ENCODE measurements around the gene SLC3A2.
"Not testable (repeated sequence)": the region's sequence is repeated elsewhere in the genome, so short reads cannot be mapped to it uniquely, and the experiment has no call there.

Gene SLC3A2

GRCh38 chr11:62839050-62839945 lies 41.4 kb upstream of the SLC3A2 start, which contains the start of gene WDR74:
WDR74 (minus strand) TSS chr11:62839590; CDS start chr11:62839570, 20 bp downstream.
- Histone ChIP-seq H3K9me3 (ENCODE audit: control extremely low read depth in 1 of 5, control insufficient read depth in 4 of 5, insufficient read depth in 2 of 5, low read depth in 1 of 5, low read length in 4 of 5) (no peaks in the 10 kb centered on the region), H3K27ac (ENCODE audit: insufficient read depth in 1 of 2, low read depth in 1 of 2, low read length in 2 of 2, poor library complexity in 1 of 2, severe bottlenecking in 2 of 2) (peak within 1 kb of the TSS; percentile 79 to 99), H3K4me1 (ENCODE audit: control extremely low read depth in 1 of 4, control insufficient read depth in 4 of 4, insufficient read depth in 4 of 4, low read length in 3 of 4) (peaks cover 8 to 37% (median 25%) of the 10 kb centered on the region in 4 experiments), H3K4me3 (ENCODE audit: control insufficient read depth in 1 of 7, extremely low read depth in 1 of 7, insufficient read depth in 4 of 7, low read depth in 2 of 7, low read length in 6 of 7) (peak within 1 kb of the TSS; percentile 88 to 99 (median 96)), H3K27me3 (replicated peaks in 2 of 5; ENCODE audit: control insufficient read depth in 4 of 5, insufficient read depth in 5 of 5, low read length in 4 of 5) (no peaks in the 10 kb centered on the region), H3K36me3 (ENCODE audit: control insufficient read depth in 4 of 4, insufficient read depth in 4 of 4, low read length in 3 of 4) (peaks cover 12 to 32% (median 25%) of the 10 kb centered on the region in 4 experiments)
- under 1% methylated on average over 59 of the region's 62 CpGs for WGBS (ENCODE audit: insufficient coverage)
- POLR2A ChIA-PET: interaction anchor here (0.6 to 4.9 kb wide), 8 partner anchors 8 to 939 kb away, joined by 3 to 121 read pairs (median 4); partner anchors contain the start of genes SLC3A2, STX5 and TMEM179B
- DNase-seq: peak; percentile 95 to 98 (median 97)
- CTCF ChIA-PET: interaction anchor here (0.6 to 1.6 kb wide), 3 partner anchors 16 to 109 kb away, joined by 3 to 5 read pairs (median 3); no protein-coding TSS in a partner anchor

- H3K36me3 ChIP-seq (ENCODE audit: control insufficient read depth in 4 of 4, insufficient read depth in 4 of 4, low read length in 3 of 4): peaks cover 5 to 17% (median 10%) of the 10 kb centered on the region in 4 experiments
- ChIA-PET CTCF (interaction anchor here (0.7 to 2.1 kb wide), 12 partner anchors 8 to 281 kb away, joined by 3 to 7 read pairs (median 3); partner anchors contain the start of genes POLR2G, STX5, TEX54 and TMEM179B), POLR2A (interaction anchor here (0.6 to 4.9 kb wide), 33 partner anchors 10 to 998 kb away, joined by 3 to 121 read pairs (median 6); partner anchors contain the start of genes C11orf98, CSKMT, HNRNPUL2 and INTS5)
- H3K9me3 ChIP-seq (ENCODE audit: control extremely low read depth in 1 of 5, control insufficient read depth in 4 of 5, insufficient read depth in 2 of 5, low read depth in 1 of 5, low read length in 4 of 5); H3K27me3 ChIP-seq (replicated peaks in 2 of 5; ENCODE audit: control insufficient read depth in 4 of 5, insufficient read depth in 5 of 5, low read length in 4 of 5): not testable (repeated sequence)
- 1% methylated on average over 34 of the region's 41 CpGs for WGBS (ENCODE audit: insufficient coverage)
- peak overlapping the region; percentile 78 to 99 for H3K27ac ChIP-seq (ENCODE audit: insufficient read depth in 1 of 2, low read depth in 1 of 2, low read length in 2 of 2, poor library complexity in 1 of 2, severe bottlenecking in 2 of 2)
- H3K4me1 ChIP-seq (ENCODE audit: control extremely low read depth in 1 of 4, control insufficient read depth in 4 of 4, insufficient read depth in 4 of 4, low read length in 3 of 4): peaks cover 8 to 37% (median 25%) of the 10 kb centered on the region in 4 experiments
- peak overlapping the region; percentile 26 to 99 (median 96) for H3K4me3 ChIP-seq (ENCODE audit: control insufficient read depth in 1 of 7, extremely low read depth in 1 of 7, insufficient read depth in 4 of 7, low read depth in 2 of 7, low read length in 6 of 7)
- peak; percentile 72 to 83 (median 79) for DNase-seq
Observed at GRCh38 chr11:62840721-62841360, 39.9 kb upstream of the SLC3A2 start.

- Histone ChIP-seq H3K4me3 (ENCODE audit: control insufficient read depth in 1 of 7, extremely low read depth in 1 of 7, insufficient read depth in 4 of 7, low read depth in 2 of 7, low read length in 6 of 7) (peak overlapping the region; percentile 44 to 99 (median 64)), H3K4me1 (ENCODE audit: control extremely low read depth in 1 of 4, control insufficient read depth in 4 of 4, insufficient read depth in 4 of 4, low read length in 3 of 4) (peaks cover 8 to 37% (median 25%) of the 10 kb centered on the region in 4 experiments), H3K27ac (ENCODE audit: insufficient read depth in 1 of 2, low read depth in 1 of 2, low read length in 2 of 2, poor library complexity in 1 of 2, severe bottlenecking in 2 of 2) (peak overlapping the region; percentile 98 to 99), H3K36me3 (ENCODE audit: control insufficient read depth in 4 of 4, insufficient read depth in 4 of 4, low read length in 3 of 4) (peaks cover 0 to 9% (median 3%) of the 10 kb centered on the region in 4 experiments), H3K9me3 (ENCODE audit: control extremely low read depth in 1 of 5, control insufficient read depth in 4 of 5, insufficient read depth in 2 of 5, low read depth in 1 of 5, low read length in 4 of 5) (no peaks in the 10 kb centered on the region), H3K27me3 (replicated peaks in 2 of 5; ENCODE audit: control insufficient read depth in 4 of 5, insufficient read depth in 5 of 5, low read length in 4 of 5) (no peaks in the 10 kb centered on the region)
- ChIA-PET CTCF (interaction anchor here (0.7 to 2.1 kb wide), 11 partner anchors 9 to 282 kb away, joined by 3 to 7 read pairs (median 3); partner anchors contain the start of genes POLR2G, STX5 and TEX54), POLR2A (interaction anchor here (0.6 to 4.9 kb wide), 33 partner anchors 11 to 997 kb away, joined by 3 to 121 read pairs (median 6); partner anchors contain the start of genes C11orf98, CSKMT, HNRNPUL2 and INTS5)
- WGBS (ENCODE audit: insufficient coverage): 0% methylated on average over 24 of the region's 33 CpGs
- DNase-seq: peak; percentile 93 to 98 (median 98)
Observed at GRCh38 chr11:62841361-62842170, 39.1 kb upstream of the SLC3A2 start.

DNA sequence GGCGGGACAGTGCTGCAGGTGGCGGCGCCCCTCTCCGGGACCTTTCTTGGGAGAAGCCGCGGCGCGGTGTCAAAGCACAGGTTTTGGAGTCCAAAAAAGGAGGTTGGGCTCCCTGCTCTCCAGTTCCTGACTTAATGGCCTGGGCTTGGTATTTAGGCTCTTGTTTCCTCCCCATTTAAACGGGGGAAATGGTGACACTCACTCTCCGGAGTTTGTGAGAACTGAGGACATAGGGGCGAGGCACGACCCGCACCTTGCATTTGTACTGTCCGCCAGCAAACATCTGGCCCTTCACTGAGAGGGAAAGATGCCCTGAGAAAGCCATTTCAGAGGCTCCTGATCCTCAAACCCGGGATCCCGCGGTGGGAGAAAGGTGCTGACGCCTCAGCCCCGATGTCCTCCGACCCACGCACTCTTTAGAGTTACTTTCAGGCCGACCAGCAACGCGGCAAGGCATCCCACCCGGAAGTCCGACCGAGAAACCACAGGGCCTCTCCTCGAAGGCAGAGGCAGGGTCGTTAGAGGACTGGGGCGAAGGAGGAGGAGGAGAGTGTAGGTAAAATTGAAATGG lies 38.4 kb upstream of the SLC3A2 start:
- Histone ChIP-seq H3K9me3 (ENCODE audit: control extremely low read depth in 1 of 5, control insufficient read depth in 4 of 5, insufficient read depth in 2 of 5, low read depth in 1 of 5, low read length in 4 of 5) (no peaks in the 10 kb centered on the region), H3K27ac (ENCODE audit: insufficient read depth in 1 of 2, low read depth in 1 of 2, low read length in 2 of 2, poor library complexity in 1 of 2, severe bottlenecking in 2 of 2) (peak overlapping the region; percentile 98 to 99), H3K4me3 (ENCODE audit: control insufficient read depth in 1 of 7, extremely low read depth in 1 of 7, insufficient read depth in 4 of 7, low read depth in 2 of 7, low read length in 6 of 7) (peak overlapping the region; percentile 44 to 99 (median 64)), H3K27me3 (replicated peaks in 2 of 5; ENCODE audit: control insufficient read depth in 4 of 5, insufficient read depth in 5 of 5, low read length in 4 of 5) (no peaks in the 10 kb centered on the region), H3K4me1 (ENCODE audit: control extremely low read depth in 1 of 4, control insufficient read depth in 4 of 4, insufficient read depth in 4 of 4, low read length in 3 of 4) (peaks cover 8 to 37% (median 25%) of the 10 kb centered on the region in 4 experiments), H3K36me3 (ENCODE audit: control insufficient read depth in 4 of 4, insufficient read depth in 4 of 4, low read length in 3 of 4) (peaks cover 0 to 5% (median 2%) of the 10 kb centered on the region in 4 experiments)
- ChIA-PET CTCF (interaction anchor here (0.8 to 1.3 kb wide), 4 partner anchors 9 to 94 kb away, joined by 3 to 5 read pairs (median 3); no protein-coding TSS in a partner anchor), POLR2A (interaction anchor here (0.6 to 4.9 kb wide), 13 partner anchors 11 to 251 kb away, joined by 3 to 121 read pairs (median 10); partner anchors contain the start of genes C11orf98, CSKMT, NXF1 and SLC3A2)
- peak in 2 of 3 donors; percentile 24 to 30 for DNase-seq
- 2% methylated on average over 25 of the region's 30 CpGs for WGBS (ENCODE audit: insufficient coverage)

GRCh38 chr11:62842891-62843290 lies 37.8 kb upstream of the SLC3A2 start:
- H3K9me3 ChIP-seq (ENCODE audit: control extremely low read depth in 1 of 5, control insufficient read depth in 4 of 5, insufficient read depth in 2 of 5, low read depth in 1 of 5, low read length in 4 of 5); H3K36me3 ChIP-seq (ENCODE audit: control insufficient read depth in 4 of 4, insufficient read depth in 4 of 4, low read length in 3 of 4); DNase-seq; H3K27me3 ChIP-seq (replicated peaks in 2 of 5; ENCODE audit: control insufficient read depth in 4 of 5, insufficient read depth in 5 of 5, low read length in 4 of 5): not testable (repeated sequence)
- POLR2A ChIA-PET: interaction anchor here (4.9 kb wide), 1 partner anchor 11 kb away, joined by 121 read pairs; no protein-coding TSS in a partner anchor
- peak overlapping the region in 1 of 2 experiments; percentile 99 for H3K27ac ChIP-seq (ENCODE audit: insufficient read depth in 1 of 2, low read depth in 1 of 2, low read length in 2 of 2, poor library complexity in 1 of 2, severe bottlenecking in 2 of 2)
- H3K4me1 ChIP-seq (ENCODE audit: control extremely low read depth in 1 of 4, control insufficient read depth in 4 of 4, insufficient read depth in 4 of 4, low read length in 3 of 4): peaks cover 8 to 33% (median 25%) of the 10 kb centered on the region in 4 experiments
- peak overlapping the region in 5 of 7 experiments; percentile 61 to 99 (median 93) for H3K4me3 ChIP-seq (ENCODE audit: control insufficient read depth in 1 of 7, extremely low read depth in 1 of 7, insufficient read depth in 4 of 7, low read depth in 2 of 7, low read length in 6 of 7)
- 94% methylated on average over 6 of the region's 9 CpGs for WGBS (ENCODE audit: insufficient coverage)
- CTCF ChIA-PET: interaction anchor here (0.8 to 1.3 kb wide), 4 partner anchors 8 to 95 kb away, joined by 3 to 5 read pairs (median 3); no protein-coding TSS in a partner anchor

All from common myeloid progenitor, CD34-positive (primary cell).